Mesenteric fat pad (tissue), 1 donor: ENCODE results near the gene MYO7B. TPM values are rescaled to one million over a fixed set of nuclear protein-coding genes. Genes with fewer than 3 reads are reported as not detected.

Experiments used
- DNase-seq: peaks from one replicate; pipeline ENCODE4 v3.0.0-alpha.2; 2020; ENCODE audit warnings: low spot score
- total RNA-seq: library from RNA; stranded (reverse); fragmentation: NEBNext Ultra II Directional; extraction: Animal tissue kit (Norgen Biotek cat#: 25700); gene quantifications from one replicate; pipeline ENCODE4 v1.2.1, GENCODE V29; 2021
- donor health status: DM: yes; HTN: yes; CAD: no.

The MYO7B gene
- total RNA-seq, 1 donor from 2014 or later: 2.1 TPM

GRCh38 chr2:127607399-127607908 lies 72.0 kb downstream of the MYO7B start:
- peak; percentile 28 for DNase-seq

- DNase-seq: peak; percentile 60
These were observed 72.9 kb downstream of the MYO7B start for GRCh38 chr2:127608061-127609030.

- DNase-seq: peak; percentile 79
These were observed 73.7 kb downstream of the MYO7B start for GRCh38 chr2:127609031-127609751.

- peak; percentile 77 for DNase-seq
These were observed 74.3 kb downstream of the MYO7B start for GRCh38 chr2:127609818-127610217.

GRCh38 chr2:127610561-127610960 lies 75.1 kb downstream of the MYO7B start:
- DNase-seq: peak; percentile 64

- DNase-seq: peak; percentile 78
These were observed 75.8 kb downstream of the MYO7B start for GRCh38 chr2:127611076-127611925.

GRCh38 chr2:127612111-127612822 lies 76.8 kb downstream of the MYO7B start:
- peak; percentile 62 for DNase-seq

GRCh38 chr2:127614246-127614645 lies 78.8 kb downstream of the MYO7B start:
- DNase-seq: peak; percentile 12

GRCh38 chr2:127614731-127615130 lies 79.2 kb downstream of the MYO7B start:
- DNase-seq: peak; percentile 49

- peak; percentile 43 for DNase-seq
These were observed 80.2 kb downstream of the MYO7B start for GRCh38 chr2:127615511-127616166.

GRCh38 chr2:127618551-127619202 lies 83.2 kb downstream of the MYO7B start:
- no peak for DNase-seq

GRCh38 chr2:127619203-127619590 lies 83.7 kb downstream of the MYO7B start:
- no peak for DNase-seq

GRCh38 chr2:127619877-127620705 lies 84.6 kb downstream of the MYO7B start:
- DNase-seq: peak; percentile 73

GRCh38 chr2:127620866-127621265 lies 85.4 kb downstream of the MYO7B start:
- DNase-seq: no peak

- DNase-seq: peak; percentile 84
These were observed 86.5 kb downstream of the MYO7B start for GRCh38 chr2:127621981-127622431.

- DNase-seq: peak; percentile 77
These were observed 87.3 kb downstream of the MYO7B start for GRCh38 chr2:127622561-127623387.
